ENCODE data around the gene CHST1. TPM values are rescaled to one million over a fixed set of nuclear protein-coding genes. Genes with fewer than 3 reads are reported as not detected.
A peak's percentile ranks its signal among the peaks of the same experiment; 100 is the strongest.

The CHST1 gene
- polyA plus RNA-seq, 3 donors from 2014 or later, result 0.11 TPM; not detected in 2

DNA sequence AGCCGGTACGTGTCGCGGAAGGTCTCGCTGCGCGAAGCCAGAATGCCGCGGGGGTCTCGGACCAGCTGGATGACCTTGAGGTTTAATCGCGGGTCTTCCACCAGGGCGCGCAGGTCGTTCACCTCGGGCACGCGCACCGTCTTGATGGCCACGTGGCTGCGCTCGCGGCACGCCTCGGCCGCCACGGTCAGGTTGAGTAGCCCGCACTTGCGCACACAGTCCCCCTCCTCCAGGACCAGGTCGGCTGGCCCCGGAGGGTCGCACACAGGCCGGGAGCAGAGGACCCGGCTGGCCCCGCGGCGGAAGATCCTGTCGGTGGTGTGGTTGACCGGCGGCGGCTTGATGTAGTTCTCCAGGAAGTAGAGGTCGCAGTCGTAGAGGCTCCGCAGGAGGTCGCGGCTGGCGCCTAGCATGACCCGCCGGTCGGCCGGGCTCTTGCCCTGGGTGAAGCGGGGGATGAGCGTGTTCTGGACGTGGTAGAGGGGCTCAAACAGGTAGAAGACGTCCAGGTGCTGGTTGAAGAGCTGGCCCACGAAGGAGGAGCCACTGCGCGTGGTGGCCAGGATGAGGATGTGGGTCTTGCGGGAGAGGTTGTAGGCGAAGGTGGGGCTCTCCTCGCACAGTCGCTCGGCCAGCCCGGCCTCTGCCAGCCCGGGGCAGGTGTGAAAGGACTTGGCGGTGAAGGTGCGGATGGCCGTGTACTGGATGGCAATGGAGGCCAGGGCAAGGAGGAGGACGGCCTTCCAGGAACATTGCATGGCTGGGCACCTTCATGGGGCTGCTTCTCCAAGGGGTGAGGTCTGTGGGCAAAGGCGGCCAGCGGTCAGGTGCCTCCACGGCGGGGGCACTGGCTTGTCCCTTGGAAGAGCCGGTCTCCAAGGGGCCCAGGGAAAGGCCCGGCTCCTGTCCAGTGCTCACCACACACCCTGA lies 15.0 kb downstream of the CHST1 start:
- DNase-seq, result no peak
- Mint-ChIP-seq H3K27ac (peak overlapping the region in 1 of 6 donors; percentile 55), H3K36me3 (no peaks in the 10 kb centered on the region), H3K9me3 (no peaks in the 10 kb centered on the region), H3K27me3 (ENCODE audit: low read depth in 3 of 3) (peaks cover 3 to 14% (median 13%) of the 10 kb centered on the region in 3 donors), H3K4me3 (peak overlapping the region in 4 of 5 donors; percentile 66 to 75 (median 72)), H3K4me1 (peaks cover 7 to 12% of the 10 kb centered on the region in 2 donors)

DNA sequence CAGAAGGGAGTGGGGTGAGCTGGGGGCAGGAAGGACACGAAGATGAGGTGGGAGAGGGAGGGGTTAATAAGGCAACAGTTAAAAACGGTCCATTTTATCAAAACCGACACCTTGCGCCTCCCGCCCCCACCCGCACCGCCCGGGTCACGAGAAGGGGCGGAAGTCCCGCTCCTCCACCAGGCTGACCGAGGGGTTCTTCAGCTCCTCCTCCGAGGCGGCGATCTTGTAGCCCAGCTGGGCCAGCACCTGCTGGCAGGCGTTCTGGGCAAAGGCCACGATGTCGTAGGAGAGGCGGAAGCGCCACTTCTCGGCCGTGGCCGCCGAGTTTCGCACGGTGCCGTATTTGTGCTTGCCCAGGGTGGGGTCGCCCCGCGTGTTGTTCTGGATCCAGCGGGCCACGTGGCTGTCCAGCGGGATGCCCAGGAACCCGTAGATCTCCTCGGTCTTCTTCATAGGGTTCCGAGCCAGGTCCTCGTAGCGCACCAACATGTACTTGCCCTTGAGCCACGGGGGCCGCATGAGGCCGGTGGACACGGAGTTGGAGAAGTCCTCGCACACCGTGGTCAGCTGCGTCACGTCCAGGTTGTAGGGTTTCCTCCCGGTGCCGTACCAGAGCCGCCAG lies 15.8 kb downstream of the CHST1 start:
- Mint-ChIP-seq H3K4me3 (no peak overlapping the region), H3K9me3 (no peaks in the 10 kb centered on the region), H3K27me3 (ENCODE audit: low read depth in 3 of 3) (peaks cover 0 to 14% (median 13%) of the 10 kb centered on the region in 3 donors), H3K27ac (no peak overlapping the region), H3K4me1 (peaks cover 3 to 6% of the 10 kb centered on the region in 2 donors), H3K36me3 (no peaks in the 10 kb centered on the region)
- DNase-seq, result no peak

DNA sequence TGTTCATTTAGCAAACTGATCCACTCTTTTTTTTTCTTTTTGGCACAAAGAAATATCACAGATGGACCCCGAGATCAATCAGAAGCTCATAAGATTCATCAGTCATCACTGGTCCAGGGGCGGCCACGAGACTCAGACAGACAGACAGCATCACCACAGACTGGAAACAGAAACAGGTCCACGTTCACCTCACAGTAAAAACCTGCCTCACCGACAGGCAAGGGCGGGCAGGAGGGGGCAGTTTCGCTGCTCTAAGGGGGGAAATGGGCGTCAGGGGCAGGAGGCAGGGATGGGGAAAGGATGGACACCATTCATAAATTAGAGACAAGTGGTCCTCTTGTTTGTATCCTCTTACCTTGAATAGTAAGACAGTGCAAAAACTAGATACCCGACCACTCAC lies 16.5 kb downstream of the CHST1 start:
- Mint-ChIP-seq H3K4me1 (peaks cover 3 to 6% of the 10 kb centered on the region in 2 donors), H3K27me3 (ENCODE audit: low read depth in 3 of 3) (peaks cover 0 to 14% (median 13%) of the 10 kb centered on the region in 3 donors), H3K9me3 (no peaks in the 10 kb centered on the region), H3K36me3 (no peaks in the 10 kb centered on the region), H3K4me3 (no peak overlapping the region), H3K27ac (no peak overlapping the region)
- DNase-seq, result no peak

DNA sequence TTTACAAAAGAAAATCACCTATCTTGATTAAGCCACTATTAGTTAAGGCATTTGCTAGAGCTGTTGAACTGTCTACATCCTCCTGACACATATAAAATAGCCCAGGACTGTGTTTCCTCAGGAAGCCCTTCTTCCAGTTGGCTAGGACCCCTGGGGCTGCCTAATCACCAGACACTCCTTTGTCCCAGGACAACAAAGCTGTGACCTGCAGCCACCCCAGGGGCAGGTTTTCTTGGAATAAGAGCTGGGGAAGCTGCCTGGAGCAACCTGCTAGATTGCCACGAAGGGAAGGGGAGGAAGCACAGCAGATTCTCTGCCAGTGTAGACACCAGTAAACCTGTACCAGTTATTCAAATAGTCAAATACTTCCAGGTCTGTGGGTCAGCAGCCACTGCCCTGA lies 17.6 kb downstream of the CHST1 start:
- no peak for DNase-seq
- no peaks in the 10 kb centered on the region for H3K36me3 Mint-ChIP-seq
- H3K9me3 Mint-ChIP-seq, result no peaks in the 10 kb centered on the region
- no peak overlapping the region for H3K27ac Mint-ChIP-seq
- H3K4me1 Mint-ChIP-seq, result peaks cover 3 to 6% of the 10 kb centered on the region in 2 donors
- no peak overlapping the region for H3K4me3 Mint-ChIP-seq
- H3K27me3 Mint-ChIP-seq (ENCODE audit: low read depth in 3 of 3), result peaks cover 6 to 15% (median 13%) of the 10 kb centered on the region in 3 donors

DNA sequence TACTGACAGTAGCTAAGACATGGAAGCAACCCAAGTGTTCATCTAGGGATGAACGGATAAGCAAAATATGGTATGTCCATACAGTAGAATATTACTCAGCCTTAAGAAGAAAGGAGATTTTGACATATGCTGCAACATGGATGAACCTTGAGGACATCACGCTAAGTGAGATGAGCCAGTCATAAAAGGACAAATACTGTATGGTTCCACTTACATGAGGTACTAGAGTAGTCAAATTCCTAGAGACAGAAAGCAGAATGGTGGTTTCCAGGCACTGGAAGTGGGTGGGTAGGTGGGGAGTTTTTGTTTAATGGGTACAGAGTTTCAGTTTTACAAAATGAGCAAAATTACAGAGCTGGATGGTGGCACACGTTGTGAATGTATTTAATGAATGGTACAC lies 18.1 kb downstream of the CHST1 start:
- Mint-ChIP-seq H3K36me3 (no peaks in the 10 kb centered on the region), H3K9me3 (no peaks in the 10 kb centered on the region), H3K4me1 (peaks cover 3 to 6% of the 10 kb centered on the region in 2 donors), H3K27ac (no peak overlapping the region), H3K27me3 (ENCODE audit: low read depth in 3 of 3) (peaks cover 8 to 13% (median 13%) of the 10 kb centered on the region in 3 donors), H3K4me3 (no peak overlapping the region)
- DNase-seq, result no peak

DNA sequence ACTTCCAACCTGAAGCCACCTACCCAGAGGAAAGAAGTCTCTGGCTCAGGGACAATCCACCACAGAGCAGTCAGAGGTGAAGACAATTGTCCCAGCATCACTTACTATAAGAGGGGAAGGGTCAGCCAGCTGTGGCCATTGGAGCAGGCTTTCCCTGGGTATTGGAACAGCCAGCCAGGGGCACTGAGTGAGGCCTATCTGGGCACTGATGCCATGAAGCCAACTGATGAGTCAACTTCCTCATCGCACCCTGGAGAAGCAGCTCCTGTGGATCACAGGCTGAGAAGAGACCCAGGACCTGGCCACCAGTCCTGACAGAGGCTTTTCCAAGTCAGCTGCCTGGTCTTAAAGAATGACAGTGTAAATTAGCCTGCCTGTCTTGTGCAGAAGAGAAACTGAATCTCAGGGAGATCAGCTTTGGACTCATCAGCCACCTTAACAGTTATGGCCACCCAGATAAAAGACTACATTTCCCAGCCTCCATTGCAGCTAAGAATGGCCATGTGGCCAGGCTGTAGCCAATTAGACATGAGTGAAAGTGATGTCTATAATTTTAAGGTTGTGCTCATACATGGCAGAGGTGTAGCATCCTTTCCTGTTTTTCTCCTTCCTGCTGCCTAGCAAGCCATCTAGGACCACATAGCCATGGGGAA lies 19.0 kb downstream of the CHST1 start:
- no peak overlapping the region for H3K4me3 Mint-ChIP-seq
- peak in 1 of 3 donors; percentile 14 for DNase-seq
- no peak overlapping the region for H3K27ac Mint-ChIP-seq
- H3K36me3 Mint-ChIP-seq, result no peaks in the 10 kb centered on the region
- H3K9me3 Mint-ChIP-seq, result no peaks in the 10 kb centered on the region
- H3K4me1 Mint-ChIP-seq, result peaks cover 3 to 6% of the 10 kb centered on the region in 2 donors
- H3K27me3 Mint-ChIP-seq (ENCODE audit: low read depth in 3 of 3), result peaks cover 8 to 9% (median 8%) of the 10 kb centered on the region in 3 donors

DNA sequence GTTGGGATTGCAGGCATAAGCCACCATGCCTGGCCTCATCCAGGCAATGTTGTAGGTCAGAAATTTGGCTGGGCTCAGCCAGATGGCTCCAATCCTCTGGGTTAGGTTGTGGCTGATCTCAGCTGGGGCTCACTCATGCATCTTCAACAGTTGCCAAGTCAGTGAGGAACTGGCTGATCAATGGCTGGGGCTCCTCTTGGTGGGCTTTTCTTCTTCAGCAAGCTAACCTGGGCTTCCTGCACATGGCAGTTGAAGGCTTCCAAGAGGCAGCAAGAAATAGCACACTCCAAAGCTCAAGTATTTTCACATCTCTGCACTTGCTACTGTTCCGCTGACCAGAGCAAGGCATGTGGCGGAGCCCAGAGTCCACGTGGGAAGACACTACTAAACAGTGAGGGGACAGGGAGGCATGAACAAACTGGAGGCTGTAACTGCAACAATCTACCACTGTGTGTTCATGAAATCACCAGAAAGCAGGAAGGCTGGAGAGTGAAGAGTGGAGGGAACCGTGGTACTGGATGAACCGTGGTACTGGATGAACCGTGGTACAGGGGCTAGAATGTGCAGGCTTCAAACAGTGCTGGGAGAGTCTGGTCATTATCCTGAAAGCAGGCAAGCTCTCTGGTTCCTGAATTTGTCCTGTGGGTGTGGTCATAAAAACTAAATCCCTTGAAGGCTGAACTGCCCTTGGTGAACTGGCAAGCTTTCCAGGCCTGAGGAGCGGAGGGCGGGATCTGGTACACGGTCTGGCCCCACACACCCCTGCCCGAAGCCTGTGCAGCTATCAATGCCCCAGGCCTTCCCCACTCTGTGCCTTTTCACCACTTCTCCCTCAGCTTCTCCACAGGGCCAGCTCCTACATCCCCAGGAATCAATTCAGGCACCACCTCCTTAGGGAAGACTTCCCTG lies 20.2 kb downstream of the CHST1 start:
- DNase-seq, result no peak
- H3K36me3 Mint-ChIP-seq, result no peaks in the 10 kb centered on the region
- no peak overlapping the region for H3K27ac Mint-ChIP-seq
- peaks cover 5 to 8% (median 8%) of the 10 kb centered on the region in 3 donors for H3K27me3 Mint-ChIP-seq (ENCODE audit: low read depth in 3 of 3)
- H3K4me1 Mint-ChIP-seq, result peaks cover 0 to 1% of the 10 kb centered on the region in 2 donors
- H3K9me3 Mint-ChIP-seq, result no peaks in the 10 kb centered on the region
- H3K4me3 Mint-ChIP-seq, result no peak overlapping the region

DNA sequence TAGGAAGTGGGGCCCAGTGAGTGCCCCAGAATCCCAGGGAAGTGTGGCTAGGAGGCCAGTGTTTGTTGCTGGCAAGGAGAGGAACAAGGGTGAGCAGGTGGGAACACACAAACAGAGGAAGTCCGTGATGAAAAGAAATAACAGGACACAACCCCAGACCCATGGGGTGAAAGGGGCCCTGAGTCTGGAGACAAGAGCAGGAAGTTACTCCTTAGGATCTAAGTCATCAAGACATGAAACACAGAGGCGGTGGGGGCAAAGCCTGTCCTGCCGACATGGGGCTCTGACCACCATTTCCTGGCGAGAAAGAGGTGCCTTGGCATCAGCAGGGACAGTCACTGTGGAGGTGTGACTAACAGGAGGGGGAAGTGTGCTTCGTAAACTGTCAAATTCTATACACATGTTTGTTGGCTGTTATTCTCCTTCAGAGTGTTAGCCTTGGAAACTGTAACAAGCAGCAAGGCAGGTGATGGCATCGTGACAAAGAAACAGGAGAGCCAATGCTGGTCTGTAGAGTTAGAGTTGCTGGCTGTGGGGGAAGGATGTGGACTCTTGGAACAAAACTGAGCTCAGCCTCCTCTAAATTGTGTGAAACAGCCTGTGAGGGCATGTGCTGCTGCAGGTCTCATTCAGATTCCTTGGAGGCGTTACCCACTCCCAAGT lies 21.7 kb downstream of the CHST1 start:
- Mint-ChIP-seq H3K27ac (no peak overlapping the region), H3K27me3 (ENCODE audit: low read depth in 3 of 3) (peaks cover 6 to 16% (median 8%) of the 10 kb centered on the region in 3 donors), H3K9me3 (peaks cover 0 to 6% (median under 1%) of the 10 kb centered on the region in 6 donors), H3K4me3 (no peak overlapping the region), H3K4me1 (no peaks in the 10 kb centered on the region), H3K36me3 (no peaks in the 10 kb centered on the region)
- DNase-seq, result no peak

DNA sequence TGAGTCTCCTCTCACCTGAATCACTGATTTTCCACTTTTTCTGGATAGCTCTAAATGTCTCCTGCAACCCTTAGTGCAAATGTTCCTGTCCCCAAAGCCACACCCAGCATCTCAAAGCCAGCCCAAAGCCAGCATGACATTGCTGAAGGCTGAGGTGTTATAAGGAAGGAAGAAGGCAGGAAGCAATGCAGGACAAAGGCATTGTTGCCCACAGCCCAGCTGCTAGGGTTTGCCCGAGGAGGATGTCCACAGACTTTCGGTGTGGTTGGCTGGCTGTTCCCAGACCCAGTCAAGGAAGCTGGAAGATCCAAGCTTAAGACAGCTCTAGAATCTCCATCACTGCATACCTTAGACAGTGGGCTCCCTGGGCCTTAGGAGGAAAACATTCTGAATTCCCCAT lies 23.5 kb downstream of the CHST1 start:
- Mint-ChIP-seq H3K4me3 (no peak overlapping the region), H3K9me3 (peaks cover 0 to 11% (median 3%) of the 10 kb centered on the region in 6 donors), H3K36me3 (no peaks in the 10 kb centered on the region), H3K27me3 (ENCODE audit: low read depth in 3 of 3) (peaks cover 13 to 17% (median 14%) of the 10 kb centered on the region in 3 donors), H3K4me1 (no peaks in the 10 kb centered on the region), H3K27ac (no peak overlapping the region)
- DNase-seq, result no peak

DNA sequence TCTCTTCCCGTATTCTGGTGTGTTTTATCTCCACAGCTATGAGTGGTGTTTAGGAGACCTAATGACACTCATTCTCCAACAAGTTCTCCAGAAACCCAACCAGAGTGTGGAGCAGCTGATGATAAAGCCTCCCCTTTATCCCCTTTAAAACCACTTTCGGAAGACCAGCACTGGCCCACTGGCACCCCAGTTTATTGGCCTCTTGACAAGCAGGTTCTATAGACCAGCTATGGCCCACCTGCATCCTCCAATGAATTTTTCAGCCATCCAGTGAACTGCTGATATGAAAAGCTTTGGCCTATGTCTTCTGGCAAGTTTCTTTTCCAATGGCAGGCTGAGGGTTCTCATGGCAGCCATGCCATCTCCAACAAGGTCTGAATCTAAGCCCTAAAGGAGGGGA lies 27.4 kb downstream of the CHST1 start:
- no peaks in the 10 kb centered on the region for H3K4me1 Mint-ChIP-seq
- H3K27me3 Mint-ChIP-seq (ENCODE audit: low read depth in 3 of 3), result peaks cover 8 to 26% (median 16%) of the 10 kb centered on the region in 3 donors
- no peaks in the 10 kb centered on the region for H3K36me3 Mint-ChIP-seq
- peaks cover 0 to 11% (median 3%) of the 10 kb centered on the region in 6 donors for H3K9me3 Mint-ChIP-seq
- no peak for DNase-seq
- no peak overlapping the region for H3K4me3 Mint-ChIP-seq
- H3K27ac Mint-ChIP-seq, result no peak overlapping the region

DNA sequence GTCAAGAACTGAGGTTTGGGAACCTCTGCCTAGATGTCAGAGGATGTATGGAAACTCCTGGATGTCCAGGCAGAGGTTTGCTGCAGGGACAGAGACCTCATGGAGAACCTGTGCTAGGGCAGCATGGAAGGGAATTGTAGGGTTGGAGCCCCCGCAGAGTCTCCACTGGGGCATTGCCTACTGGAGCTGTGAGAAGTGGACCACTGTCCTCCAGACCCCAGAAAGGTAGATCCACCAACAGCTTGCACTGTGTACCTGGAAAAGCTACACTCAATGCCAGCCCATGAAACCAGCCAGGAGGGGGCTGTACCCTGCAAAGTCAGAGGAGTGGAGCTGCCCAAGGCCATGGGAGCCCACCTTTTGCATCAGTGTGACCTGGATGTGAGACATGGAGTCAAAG lies 29.5 kb downstream of the CHST1 start:
- peaks cover 0 to 11% (median 5%) of the 10 kb centered on the region in 6 donors for H3K9me3 Mint-ChIP-seq
- H3K27ac Mint-ChIP-seq, result no peak overlapping the region
- H3K4me3 Mint-ChIP-seq, result no peak overlapping the region
- H3K27me3 Mint-ChIP-seq (ENCODE audit: low read depth in 3 of 3), result peaks cover 6 to 37% (median 21%) of the 10 kb centered on the region in 3 donors
- no peaks in the 10 kb centered on the region for H3K4me1 Mint-ChIP-seq
- DNase-seq, result no peak
- H3K36me3 Mint-ChIP-seq, result no peaks in the 10 kb centered on the region

DNA sequence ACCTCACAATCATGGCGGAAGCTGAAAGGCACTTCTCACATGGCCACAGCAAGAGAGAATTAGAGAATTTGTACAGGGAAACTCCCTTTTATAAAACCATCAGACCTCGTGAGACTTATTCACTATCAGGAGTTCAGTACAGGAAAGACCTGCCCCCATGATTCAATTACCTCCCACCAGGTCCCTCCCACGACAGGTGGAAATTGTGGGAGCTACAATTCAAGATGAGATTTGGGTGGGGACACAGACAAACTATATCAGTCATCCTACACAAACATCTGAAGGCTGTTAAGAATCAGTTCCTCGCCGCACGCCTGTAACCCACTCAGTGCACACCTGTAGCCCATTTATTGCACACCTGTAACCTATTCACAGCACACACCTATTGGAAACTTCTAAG lies 39.8 kb downstream of the CHST1 start:
- Mint-ChIP-seq H3K27ac (no peak overlapping the region), H3K27me3 (ENCODE audit: low read depth in 3 of 3) (peaks cover 1 to 15% (median 7%) of the 10 kb centered on the region in 3 donors), H3K4me3 (no peak overlapping the region), H3K36me3 (no peaks in the 10 kb centered on the region), H3K4me1 (no peaks in the 10 kb centered on the region), H3K9me3 (peaks cover 0 to 6% (median 0%) of the 10 kb centered on the region in 6 donors)
- DNase-seq, result no peak

Data from immature natural killer cell (primary cell).